Vagina (tissue), 2 donors: ENCODE measurements around the gene CREB5.

Experiments used
- POLR2AphosphoS5 ChIP-seq, 2 donors: sonication (generic); formaldehyde crosslinking; IDR thresholded peaks; one replicate each; pipeline ENCODE4 v1.9.0; 2017; ENCODE audit warnings: antibody characterized with exemption in 2 of 2, mild to moderate bottlenecking in 2 of 2, low read depth in 1 of 2; ENCODE audit not compliant: insufficient read depth in 1 of 2
- TF ChIP-seq, protein P1 (sequence below), 3 experiments: fragments of 450-650 bp in 2 of 3; fragments of 200-600 bp in 1 of 3; sonication (generic) in 1 of 3; IDR thresholded peaks; one replicate each; pipeline ENCODE4 v1.5.1; 2017 to 2019; ENCODE audit warnings: antibody characterized with exemption in 3 of 3, mild to moderate bottlenecking in 2 of 3, moderate library complexity in 2 of 3

GRCh38 chr7:28418966-28419365 lies 6.6 kb downstream of the CREB5 start:
- TF ChIP-seq, protein P1, sequence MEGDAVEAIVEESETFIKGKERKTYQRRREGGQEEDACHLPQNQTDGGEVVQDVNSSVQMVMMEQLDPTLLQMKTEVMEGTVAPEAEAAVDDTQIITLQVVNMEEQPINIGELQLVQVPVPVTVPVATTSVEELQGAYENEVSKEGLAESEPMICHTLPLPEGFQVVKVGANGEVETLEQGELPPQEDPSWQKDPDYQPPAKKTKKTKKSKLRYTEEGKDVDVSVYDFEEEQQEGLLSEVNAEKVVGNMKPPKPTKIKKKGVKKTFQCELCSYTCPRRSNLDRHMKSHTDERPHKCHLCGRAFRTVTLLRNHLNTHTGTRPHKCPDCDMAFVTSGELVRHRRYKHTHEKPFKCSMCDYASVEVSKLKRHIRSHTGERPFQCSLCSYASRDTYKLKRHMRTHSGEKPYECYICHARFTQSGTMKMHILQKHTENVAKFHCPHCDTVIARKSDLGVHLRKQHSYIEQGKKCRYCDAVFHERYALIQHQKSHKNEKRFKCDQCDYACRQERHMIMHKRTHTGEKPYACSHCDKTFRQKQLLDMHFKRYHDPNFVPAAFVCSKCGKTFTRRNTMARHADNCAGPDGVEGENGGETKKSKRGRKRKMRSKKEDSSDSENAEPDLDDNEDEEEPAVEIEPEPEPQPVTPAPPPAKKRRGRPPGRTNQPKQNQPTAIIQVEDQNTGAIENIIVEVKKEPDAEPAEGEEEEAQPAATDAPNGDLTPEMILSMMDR (IDR thresholded peaks at IDR 0.05): no peak
- TF ChIP-seq POLR2AphosphoS5 (IDR thresholded peaks at IDR 0.05; ENCODE audit: insufficient read depth in 1 of 2, low read depth in 1 of 2): no peak
